ENCODE measurements around the gene TTLL8.

- TF ChIP-seq CTCF (IDR thresholded peaks at IDR 0.05; ENCODE audit: low read length), result no peak
- TF ChIP-seq EZH2 (optimal IDR thresholded peaks at IDR 0.05; ENCODE audit: low read depth, low read length), result no peak
- no peak for TF ChIP-seq EZH2phosphoT487 (IDR thresholded peaks at IDR 0.05; ENCODE audit: low read length)
Observed at GRCh38 chr22:50004918-50005317, 53.2 kb downstream of the TTLL8 start.
